Measurements from ENCODE around the gene SH2D1B. TPM values are rescaled to one million over a fixed set of nuclear protein-coding genes. Genes with fewer than 3 reads are reported as not detected.

The SH2D1B gene
- total RNA-seq, 6 donors from 2014 or later: 0.61 to 3.4 (median 1.1) TPM; not detected in 1

- TF ChIP-seq CTCF (IDR thresholded peaks at IDR 0.05) (no peak), POLR2A (IDR thresholded peaks at IDR 0.05) (no peak), EP300 (IDR thresholded peaks at IDR 0.05) (no peak), POLR2AphosphoS5 (IDR thresholded peaks at IDR 0.05) (no peak)
- peaks cover 3 to 25% (median 5%) of the 10 kb centered on the region in 4 donors for H3K4me1 ChIP-seq
- no peak overlapping the region for H3K4me3 ChIP-seq
- no peak for DNase-seq
- peak overlapping the region in 1 of 4 donors; percentile 36 for H3K27ac ChIP-seq
- no peaks in the 10 kb centered on the region for H3K36me3 ChIP-seq
- 59 to 67% methylated on average over 11 of the region's 11 CpGs for WGBS, 2 donors
- H3K27me3 ChIP-seq: no peaks in the 10 kb centered on the region
- ATAC-seq (ENCODE audit: low FRiP score in 2 of 2): no peak
- no peaks in the 10 kb centered on the region for H3K9me3 ChIP-seq
Observed at GRCh38 chr1:162349635-162350330, 62.2 kb downstream of the SH2D1B start.

GRCh38 chr1:162347281-162347680 is 64.7 kb downstream of the SH2D1B start:
- TF ChIP-seq EP300 (IDR thresholded peaks at IDR 0.05) (no peak), POLR2A (IDR thresholded peaks at IDR 0.05) (no peak)
- WGBS, 2 donors: 55 to 62% methylated on average over 3 of the region's 3 CpGs
- Histone ChIP-seq H3K4me3 (no peak overlapping the region), H3K36me3 (no peaks in the 10 kb centered on the region), H3K27ac (no peak overlapping the region), H3K27me3 (no peaks in the 10 kb centered on the region), H3K4me1 (peaks cover 0 to 11% (median 3%) of the 10 kb centered on the region in 4 donors), H3K9me3 (no peaks in the 10 kb centered on the region)
- no peak for DNase-seq
- ATAC-seq (ENCODE audit: low FRiP score in 2 of 2): no peak

Other genes with a start within 250 kb of the SH2D1B start
- not detected for gene SPATA46, start 35.3 kb downstream of the SH2D1B start, total RNA-seq
- gene C1orf226, start 30.4 kb downstream of the SH2D1B start, total RNA-seq: 10 to 100 TPM in 5 of 6 donors, 1 to 10 TPM in 1; 7.2 to 16.7 (median 10.9) TPM
- 10 to 100 TPM; 19.3 to 68.2 (median 45.6) TPM for gene UHMK1, start 85.7 kb upstream of the SH2D1B start, total RNA-seq
- 10 to 100 TPM; 12.6 to 69.0 (median 35.2) TPM for gene UAP1, start 149.6 kb upstream of the SH2D1B start, total RNA-seq
- gene DDR2, start 220.3 kb upstream of the SH2D1B start, total RNA-seq: 10 to 100 TPM; 10.5 to 53.3 (median 23.0) TPM

All from upper lobe of left lung (tissue), 6 donors.